RWPE2 (cell line): Measurements from ENCODE around the gene HRCT1.

Experiments used
- ATAC-seq: fragments of 200-7000 bp; cut with Tn5 transposase; 3 replicates; pipeline ENCODE4 v1.9.1; 2021; ENCODE audit warnings: low read depth
- DNase-seq: peaks from one replicate; pipeline ENCODE4 v3.0.0-alpha.2; 2020; ENCODE audit warnings: low spot score
- H3K27ac ChIP-seq: fragments of 450-650 bp; 2 replicates; pipeline ENCODE4 v1.5.1; 2017; ENCODE audit warnings: mild to moderate bottlenecking; ENCODE audit not compliant: poor library complexity, severe bottlenecking
- H3K27me3 ChIP-seq: fragments of 250-450 bp; sonication (Bioruptor Pico); 2 replicates; pipeline ENCODE4 v1.5.1; 2021; ENCODE audit warnings: mild to moderate bottlenecking, moderate library complexity; ENCODE audit not compliant: insufficient read depth, poor library complexity, severe bottlenecking
- H3K36me3 ChIP-seq: fragments of 250-450 bp; sonication (Bioruptor Pico); 2 replicates; pipeline ENCODE4 v1.5.1; 2020; ENCODE audit warnings: low read depth, mild to moderate bottlenecking, moderate library complexity
- H3K4me1 ChIP-seq: fragments of 250-450 bp; sonication (Bioruptor Pico); 2 replicates; pipeline ENCODE4 v1.5.1; 2021; ENCODE audit warnings: mild to moderate bottlenecking, moderate library complexity; ENCODE audit not compliant: insufficient read depth, poor library complexity, severe bottlenecking
- H3K4me3 ChIP-seq: fragments of 250-450 bp; sonication (Bioruptor Pico); 2 replicates; pipeline ENCODE4 v1.5.1; 2021; ENCODE audit warnings: mild to moderate bottlenecking, moderate library complexity; ENCODE audit not compliant: severe bottlenecking
- H3K9me3 ChIP-seq: fragments of 250-450 bp; sonication (Bioruptor Pico); 2 replicates; pipeline ENCODE4 v1.5.1; 2021; ENCODE audit warnings: mild to moderate bottlenecking, moderate library complexity; ENCODE audit not compliant: severe bottlenecking
- TF ChIP-seq, protein P1 (sequence below): fragments of 450-650 bp; IDR thresholded peaks from one replicate; pipeline ENCODE4 v1.5.1; 2017; ENCODE audit warnings: mild to moderate bottlenecking, moderate library complexity; ENCODE audit not compliant: poor library complexity, severe bottlenecking

The HRCT1 gene

DNA sequence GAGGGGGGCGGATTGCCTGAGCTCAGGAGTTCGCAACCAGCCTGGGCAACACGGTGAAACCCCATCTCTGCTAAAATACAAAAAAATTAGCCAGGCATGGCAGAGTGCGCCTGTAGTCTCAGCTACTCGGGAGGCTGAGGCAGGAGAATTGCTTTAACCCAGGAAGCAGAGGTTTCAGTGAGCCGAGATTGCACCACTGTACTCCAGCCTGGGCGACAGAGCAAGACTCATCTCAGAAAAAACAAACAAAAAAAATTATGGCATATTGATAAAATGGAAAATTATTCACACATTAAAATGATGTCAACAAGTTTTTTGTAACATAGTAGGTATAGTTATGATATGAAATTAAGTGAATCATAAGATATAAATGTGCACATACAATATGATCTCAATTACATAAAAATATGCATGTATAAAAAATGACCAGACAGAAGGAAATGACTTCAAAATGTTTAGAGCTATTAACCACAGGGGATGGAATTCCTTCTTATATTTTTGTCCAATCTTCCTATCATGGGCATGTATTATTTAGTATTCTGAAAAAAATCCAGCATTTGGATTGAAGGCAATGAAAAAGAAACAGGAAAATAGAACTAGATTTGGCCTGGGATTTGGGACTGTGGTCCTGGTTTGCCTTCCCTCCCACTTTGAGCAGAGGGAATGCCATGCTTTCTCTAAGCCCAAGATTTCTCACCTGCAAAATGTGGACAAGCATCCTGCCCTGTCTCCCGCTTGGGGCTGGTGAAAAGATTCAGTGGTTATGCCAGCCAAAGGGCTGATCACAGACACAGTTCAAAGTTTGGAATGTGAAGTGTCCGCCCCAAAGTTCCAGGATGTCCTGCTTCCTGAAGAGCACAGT is 22.8 kb downstream of the HRCT1 start:
- DNase-seq (no peak), ATAC-seq (no peak)
- peaks cover 8% of the 10 kb centered on the region for H3K4me1 ChIP-seq
- no peak overlapping the region for H3K4me3 ChIP-seq
- H3K36me3 ChIP-seq, result no peaks in the 10 kb centered on the region
- no peaks in the 10 kb centered on the region for H3K27me3 ChIP-seq
- no peaks in the 10 kb centered on the region for H3K9me3 ChIP-seq
- no peak overlapping the region for H3K27ac ChIP-seq
- TF ChIP-seq, protein P1, sequence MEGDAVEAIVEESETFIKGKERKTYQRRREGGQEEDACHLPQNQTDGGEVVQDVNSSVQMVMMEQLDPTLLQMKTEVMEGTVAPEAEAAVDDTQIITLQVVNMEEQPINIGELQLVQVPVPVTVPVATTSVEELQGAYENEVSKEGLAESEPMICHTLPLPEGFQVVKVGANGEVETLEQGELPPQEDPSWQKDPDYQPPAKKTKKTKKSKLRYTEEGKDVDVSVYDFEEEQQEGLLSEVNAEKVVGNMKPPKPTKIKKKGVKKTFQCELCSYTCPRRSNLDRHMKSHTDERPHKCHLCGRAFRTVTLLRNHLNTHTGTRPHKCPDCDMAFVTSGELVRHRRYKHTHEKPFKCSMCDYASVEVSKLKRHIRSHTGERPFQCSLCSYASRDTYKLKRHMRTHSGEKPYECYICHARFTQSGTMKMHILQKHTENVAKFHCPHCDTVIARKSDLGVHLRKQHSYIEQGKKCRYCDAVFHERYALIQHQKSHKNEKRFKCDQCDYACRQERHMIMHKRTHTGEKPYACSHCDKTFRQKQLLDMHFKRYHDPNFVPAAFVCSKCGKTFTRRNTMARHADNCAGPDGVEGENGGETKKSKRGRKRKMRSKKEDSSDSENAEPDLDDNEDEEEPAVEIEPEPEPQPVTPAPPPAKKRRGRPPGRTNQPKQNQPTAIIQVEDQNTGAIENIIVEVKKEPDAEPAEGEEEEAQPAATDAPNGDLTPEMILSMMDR, result no peak

- no peak for DNase-seq
- peaks cover 3% of the 10 kb centered on the region for H3K4me1 ChIP-seq
- no peak for ATAC-seq
These were observed 23.4 kb downstream of the HRCT1 start for GRCh38 chr9:35929453-35929718.

DNA sequence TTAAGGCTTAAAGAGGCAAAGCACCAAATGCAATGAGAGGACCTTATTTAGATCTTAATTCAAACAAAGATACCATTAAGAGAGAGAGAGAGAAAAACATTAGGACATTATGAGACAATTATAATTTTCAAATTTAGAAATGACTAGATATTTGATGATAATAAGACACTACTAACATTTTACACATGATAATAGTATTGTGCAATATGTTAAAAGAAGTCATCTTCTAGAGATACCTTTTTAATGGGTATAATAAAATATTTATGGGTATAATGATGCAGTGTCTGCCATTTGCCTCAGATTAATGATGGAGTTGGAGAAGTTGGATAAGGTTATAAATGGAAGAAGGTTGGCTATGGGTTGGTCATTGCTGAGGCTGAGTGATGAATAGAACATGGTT is 24.5 kb downstream of the HRCT1 start:
- no peak for ATAC-seq
- no peak overlapping the region for H3K4me3 ChIP-seq
- H3K27ac ChIP-seq, result no peak overlapping the region
- no peaks in the 10 kb centered on the region for H3K36me3 ChIP-seq
- TF ChIP-seq, protein P1, result no peak
- no peaks in the 10 kb centered on the region for H3K4me1 ChIP-seq
- H3K27me3 ChIP-seq, result no peaks in the 10 kb centered on the region
- DNase-seq, result no peak
- no peaks in the 10 kb centered on the region for H3K9me3 ChIP-seq

More at GRCh38 chr9:35929453-35929718, 23.4 kb downstream of the HRCT1 start:
- H3K4me3 ChIP-seq, result no peak overlapping the region
- no peaks in the 10 kb centered on the region for H3K27me3 ChIP-seq
- no peaks in the 10 kb centered on the region for H3K36me3 ChIP-seq
- H3K9me3 ChIP-seq, result no peaks in the 10 kb centered on the region
- TF ChIP-seq, protein P1, result no peak
- H3K27ac ChIP-seq, result no peak overlapping the region

GRCh38 chr9:35930989-35931388 is 25.0 kb downstream of the HRCT1 start:
- H3K27ac ChIP-seq, result no peak overlapping the region
- TF ChIP-seq, protein P1, result no peak

GRCh38 chr9:35932735-35933134 is 26.7 kb downstream of the HRCT1 start:
- ATAC-seq (no peak), DNase-seq (no peak)
- TF ChIP-seq, protein P1, result no peak
- Histone ChIP-seq H3K27me3 (no peaks in the 10 kb centered on the region), H3K9me3 (no peaks in the 10 kb centered on the region), H3K36me3 (no peaks in the 10 kb centered on the region), H3K4me1 (no peaks in the 10 kb centered on the region), H3K4me3 (no peak overlapping the region), H3K27ac (no peak overlapping the region)

More at GRCh38 chr9:35930989-35931388, 25.0 kb downstream of the HRCT1 start:
- Histone ChIP-seq H3K36me3 (no peaks in the 10 kb centered on the region), H3K27me3 (no peaks in the 10 kb centered on the region), H3K4me3 (no peak overlapping the region), H3K4me1 (no peaks in the 10 kb centered on the region), H3K9me3 (no peaks in the 10 kb centered on the region)
- ATAC-seq (no peak), DNase-seq (no peak)
